ENCODE data around the gene ANP32E.

Gene ANP32E

DNA sequence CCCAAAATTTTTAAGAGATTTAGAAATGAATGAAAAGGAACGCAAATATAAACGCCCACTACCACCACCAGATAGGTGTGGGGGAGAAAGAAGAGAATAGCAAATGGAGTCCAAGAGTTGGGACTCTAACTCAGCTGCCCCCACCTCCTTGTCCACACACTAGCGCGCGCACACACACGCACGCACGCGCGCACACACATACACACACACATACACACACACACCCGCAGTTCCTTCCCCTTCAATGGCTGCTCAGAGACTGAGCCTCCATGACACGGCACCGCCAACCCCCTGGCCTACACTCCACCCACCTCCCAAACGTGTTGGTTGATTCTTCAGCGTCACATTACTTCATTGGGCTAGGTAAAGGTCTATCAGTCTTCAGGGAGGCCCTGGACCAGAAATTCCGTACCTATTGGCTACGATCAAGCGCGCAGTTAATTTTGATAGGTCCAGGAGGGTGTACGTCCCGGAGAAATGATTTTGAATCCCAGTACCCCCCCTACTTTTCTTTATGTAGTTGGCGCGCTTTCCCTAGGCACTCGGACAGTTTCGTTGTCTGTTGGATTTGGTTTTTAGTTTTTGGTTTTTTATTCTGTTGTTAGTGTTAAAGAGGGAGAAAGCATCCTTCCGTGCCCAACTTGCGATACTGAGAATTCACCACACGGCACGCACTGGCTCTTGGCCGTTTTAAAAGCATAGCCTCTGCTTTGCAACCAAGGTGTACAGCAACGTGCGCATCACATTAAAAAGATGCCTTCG, at the start of gene ANP32E:
ANP32E (minus strand) TSS at position 261 of the 762 bp plus-strand sequence. CDS start 326 bp downstream, outside the sequence.
- peak; percentile 44; the same call in 1 of the 2 replicates for TF ChIP-seq TEAD4 (IDR thresholded peaks at IDR 0.05)
- TF ChIP-seq, protein P1, sequence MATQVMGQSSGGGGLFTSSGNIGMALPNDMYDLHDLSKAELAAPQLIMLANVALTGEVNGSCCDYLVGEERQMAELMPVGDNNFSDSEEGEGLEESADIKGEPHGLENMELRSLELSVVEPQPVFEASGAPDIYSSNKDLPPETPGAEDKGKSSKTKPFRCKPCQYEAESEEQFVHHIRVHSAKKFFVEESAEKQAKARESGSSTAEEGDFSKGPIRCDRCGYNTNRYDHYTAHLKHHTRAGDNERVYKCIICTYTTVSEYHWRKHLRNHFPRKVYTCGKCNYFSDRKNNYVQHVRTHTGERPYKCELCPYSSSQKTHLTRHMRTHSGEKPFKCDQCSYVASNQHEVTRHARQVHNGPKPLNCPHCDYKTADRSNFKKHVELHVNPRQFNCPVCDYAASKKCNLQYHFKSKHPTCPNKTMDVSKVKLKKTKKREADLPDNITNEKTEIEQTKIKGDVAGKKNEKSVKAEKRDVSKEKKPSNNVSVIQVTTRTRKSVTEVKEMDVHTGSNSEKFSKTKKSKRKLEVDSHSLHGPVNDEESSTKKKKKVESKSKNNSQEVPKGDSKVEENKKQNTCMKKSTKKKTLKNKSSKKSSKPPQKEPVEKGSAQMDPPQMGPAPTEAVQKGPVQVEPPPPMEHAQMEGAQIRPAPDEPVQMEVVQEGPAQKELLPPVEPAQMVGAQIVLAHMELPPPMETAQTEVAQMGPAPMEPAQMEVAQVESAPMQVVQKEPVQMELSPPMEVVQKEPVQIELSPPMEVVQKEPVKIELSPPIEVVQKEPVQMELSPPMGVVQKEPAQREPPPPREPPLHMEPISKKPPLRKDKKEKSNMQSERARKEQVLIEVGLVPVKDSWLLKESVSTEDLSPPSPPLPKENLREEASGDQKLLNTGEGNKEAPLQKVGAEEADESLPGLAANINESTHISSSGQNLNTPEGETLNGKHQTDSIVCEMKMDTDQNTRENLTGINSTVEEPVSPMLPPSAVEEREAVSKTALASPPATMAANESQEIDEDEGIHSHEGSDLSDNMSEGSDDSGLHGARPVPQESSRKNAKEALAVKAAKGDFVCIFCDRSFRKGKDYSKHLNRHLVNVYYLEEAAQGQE (IDR thresholded peaks at IDR 0.05; ENCODE audit: low read depth), result peak; percentile 26; the same call in 1 of the 2 replicates
- no peak for TF ChIP-seq CEBPB (IDR thresholded peaks at IDR 0.05)
- TF ChIP-seq EP300 (IDR thresholded peaks at IDR 0.05; ENCODE audit: borderline replicate concordance), result no peak
- no peak for TF ChIP-seq NFIC (IDR thresholded peaks at IDR 0.05)
- TF ChIP-seq EGR1 (IDR thresholded peaks at IDR 0.05), result 0 out of 2 replicates have a peak, but pooled peaks have one; percentile 17
- no peak for TF ChIP-seq ZBTB7A (IDR thresholded peaks at IDR 0.05; ENCODE audit: low read depth)
- TF ChIP-seq, protein P2, sequence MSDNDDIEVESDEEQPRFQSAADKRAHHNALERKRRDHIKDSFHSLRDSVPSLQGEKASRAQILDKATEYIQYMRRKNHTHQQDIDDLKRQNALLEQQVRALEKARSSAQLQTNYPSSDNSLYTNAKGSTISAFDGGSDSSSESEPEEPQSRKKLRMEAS (IDR thresholded peaks at IDR 0.05), result peak; percentile 69
- peak; percentile 100 for TF ChIP-seq TAF1 (IDR thresholded peaks at IDR 0.05; ENCODE audit: low read depth)
- TF ChIP-seq FOXM1 (IDR thresholded peaks at IDR 0.05; ENCODE audit: borderline replicate concordance, low read depth), result peak; percentile 93
- no peak for TF ChIP-seq USF1 (IDR thresholded peaks at IDR 0.05)
- peak; percentile 92 for TF ChIP-seq YY1 (IDR thresholded peaks at IDR 0.05; ENCODE audit: low read depth)
- TF ChIP-seq TCF12 (IDR thresholded peaks at IDR 0.05; ENCODE audit: low read depth), result peak; percentile 60; the same call in 1 of the 2 replicates
- TF ChIP-seq CREB1 (IDR thresholded peaks at IDR 0.05; ENCODE audit: low read depth), result peak; percentile 75; the same call in 1 of the 2 replicates
- no peak for TF ChIP-seq RAD21 (IDR thresholded peaks at IDR 0.05; ENCODE audit: low read depth)

DNA sequence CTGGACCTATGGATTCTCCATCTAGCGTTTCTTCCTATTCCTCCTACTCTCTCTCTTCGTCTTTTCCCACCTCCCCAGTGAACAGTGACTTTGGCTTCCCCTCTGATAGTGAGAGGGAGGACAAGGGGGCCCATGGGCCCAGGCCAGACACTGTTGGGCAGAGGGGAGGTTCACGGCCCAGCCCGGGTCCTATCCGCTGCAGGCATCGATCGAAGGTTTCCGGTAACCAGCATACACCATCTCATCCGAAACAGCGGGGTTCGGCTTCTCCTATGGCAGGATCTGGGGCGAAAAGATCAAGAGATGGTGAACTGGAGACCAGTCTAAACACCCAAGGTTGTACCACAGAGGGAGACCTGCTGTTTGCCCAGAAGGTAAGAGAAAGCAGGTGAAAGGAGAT, 47.3 kb upstream of the ANP32E start:
- TF ChIP-seq RAD21 (IDR thresholded peaks at IDR 0.05; ENCODE audit: low read depth) (no peak), CEBPB (IDR thresholded peaks at IDR 0.05) (no peak), TCF12 (IDR thresholded peaks at IDR 0.05; ENCODE audit: low read depth) (no peak), TAF1 (IDR thresholded peaks at IDR 0.05; ENCODE audit: low read depth) (no peak), FOXM1 (IDR thresholded peaks at IDR 0.05; ENCODE audit: borderline replicate concordance, low read depth) (no peak)
- TF ChIP-seq, protein P1 (IDR thresholded peaks at IDR 0.05; ENCODE audit: low read depth), result no peak

- 0 out of 2 replicates have a peak, but pooled peaks have one; percentile 16 for TF ChIP-seq TAF1 (IDR thresholded peaks at IDR 0.05; ENCODE audit: low read depth)
- no peak for TF ChIP-seq CREB1 (IDR thresholded peaks at IDR 0.05; ENCODE audit: low read depth)
- TF ChIP-seq, protein P2 (IDR thresholded peaks at IDR 0.05), result peak; percentile 47
- TF ChIP-seq FOXM1 (IDR thresholded peaks at IDR 0.05; ENCODE audit: borderline replicate concordance, low read depth), result no peak
- TF ChIP-seq TEAD4 (IDR thresholded peaks at IDR 0.05), result no peak
- 0 out of 2 replicates have a peak, but pooled peaks have one; percentile 51 for TF ChIP-seq EGR1 (IDR thresholded peaks at IDR 0.05)
- TF ChIP-seq YY1 (IDR thresholded peaks at IDR 0.05; ENCODE audit: low read depth), result no peak
- TF ChIP-seq RAD21 (IDR thresholded peaks at IDR 0.05; ENCODE audit: low read depth), result no peak
- TF ChIP-seq NFIC (IDR thresholded peaks at IDR 0.05), result 0 out of 2 replicates have a peak, but pooled peaks have one; percentile 20
- TF ChIP-seq, protein P1 (IDR thresholded peaks at IDR 0.05; ENCODE audit: low read depth), result no peak
- TF ChIP-seq TCF12 (IDR thresholded peaks at IDR 0.05; ENCODE audit: low read depth), result no peak
- no peak for TF ChIP-seq CEBPB (IDR thresholded peaks at IDR 0.05)
- TF ChIP-seq EP300 (IDR thresholded peaks at IDR 0.05; ENCODE audit: borderline replicate concordance), result no peak
- TF ChIP-seq ZBTB7A (IDR thresholded peaks at IDR 0.05; ENCODE audit: low read depth), result no peak
- TF ChIP-seq USF1 (IDR thresholded peaks at IDR 0.05), result peak; percentile 64; the same call in 1 of the 2 replicates
These were observed 46.6 kb upstream of the ANP32E start for GRCh38 chr1:150282558-150282958.
